CD4-positive, alpha-beta T cell (primary cell): ENCODE data around the gene ANKRD65. TPM values are rescaled to one million over a fixed set of nuclear protein-coding genes. Genes with fewer than 3 reads are reported as not detected.
"Not testable (repeated sequence)": the region's sequence is repeated elsewhere in the genome, so short reads cannot be mapped to it uniquely, and the experiment has no call there.

ENCODE experiments used
- ATAC-seq: fragments of 200-7000 bp; cut with Tn5 transposase; one replicate; pipeline ENCODE4 v1.10.0; 2022; ENCODE audit warnings: mild to moderate bottlenecking; ENCODE audit not compliant: poor library complexity
- CTCF ChIA-PET: fragments of 350-600 bp; sonication (Branson Sonifier 250); formaldehyde crosslinking; loops from one replicate; lab custom pipeline; 2021; ENCODE audit warnings: antibody characterized with exemption, inconsistent platforms; lab: Charles Lee
- POLR2A ChIA-PET: fragments of 350-600 bp; sonication (Branson Sonifier 250); formaldehyde crosslinking; loops from one replicate; lab custom pipeline; 2021; ENCODE audit warnings: antibody characterized with exemption, inconsistent platforms; lab: Charles Lee
- DNase-seq, 14 experiments: peaks; one replicate each; pipeline ENCODE4 v3.0.0-alpha.2; 2013 to 2020; ENCODE audit warnings: mixed read lengths in 2 of 14
- H3K27ac ChIP-seq, 2 donors: one replicate each; pipeline versions ENCODE4 v1.5.1 to v1.7.0; 2013; ENCODE audit warnings: low read length in 2 of 2, low read depth in 1 of 2, mild to moderate bottlenecking in 1 of 2
- H3K27me3 ChIP-seq, 2 experiments: 1 replicate in 1 of 2; 2 replicates in 1 of 2; pipeline versions ENCODE4 v1.6.1 to v1.7.0; 2013; ENCODE audit warnings: low read length in 2 of 2, control low read depth in 1 of 2, mild to moderate bottlenecking in 1 of 2, moderate library complexity in 1 of 2; ENCODE audit not compliant: insufficient read depth in 2 of 2, control insufficient read depth in 1 of 2
- H3K36me3 ChIP-seq: one replicate; pipeline ENCODE4 v1.6.1; 2013; ENCODE audit warnings: low read length, control low read depth; ENCODE audit not compliant: insufficient read depth
- H3K4me1 ChIP-seq: one replicate; pipeline ENCODE4 v1.6.1; 2013; ENCODE audit warnings: low read length, control low read depth; ENCODE audit not compliant: insufficient read depth
- H3K4me3 ChIP-seq: one replicate; pipeline ENCODE4 v1.5.1; 2013; ENCODE audit warnings: mild to moderate bottlenecking, low read length, moderate library complexity
- H3K9me3 ChIP-seq, 2 experiments: 1 replicate in 1 of 2; 2 replicates in 1 of 2; pipeline versions ENCODE4 v1.6.1 to v1.7.0; 2013; ENCODE audit warnings: low read length in 2 of 2, mild to moderate bottlenecking in 2 of 2, control low read depth in 1 of 2, moderate library complexity in 1 of 2; ENCODE audit not compliant: control insufficient read depth in 1 of 2, insufficient read depth in 1 of 2
- H3K27ac Mint-ChIP-seq: one replicate; pipeline ENCODE4 v1.8.0; 2020; ENCODE audit warnings: mixed read lengths
- H3K27me3 Mint-ChIP-seq: one replicate; pipeline ENCODE4 v1.8.0; 2021; ENCODE audit warnings: mixed read lengths
- H3K36me3 Mint-ChIP-seq: one replicate; pipeline ENCODE4 v1.8.0; 2021; ENCODE audit warnings: low read depth, mixed read lengths
- H3K4me1 Mint-ChIP-seq: one replicate; pipeline ENCODE4 v1.8.0; 2021; ENCODE audit warnings: low read depth, mixed read lengths
- H3K4me3 Mint-ChIP-seq: one replicate; pipeline ENCODE4 v1.8.0; 2020; ENCODE audit warnings: mild to moderate bottlenecking, mixed read lengths
- H3K9me3 Mint-ChIP-seq: one replicate; pipeline ENCODE4 v1.8.0; 2020; ENCODE audit warnings: mixed read lengths
- intact Hi-C, 2 experiments: fragments of 100-400 bp; cut with DNase I in 1 of 2; cut with micrococcal nuclease in 1 of 2; formaldehyde crosslinking; loops; one replicate each; pipeline versions ENCODE4 v1.15.1 to v1.9.0; 2023 to 2025; cut with DNase I, micrococcal nuclease
- total RNA-seq, 174 experiments: library from RNA in 2 of 174; stranded (reverse) in 2 of 174; gene quantifications; one replicate each; pipeline ENCODE4 v1.2.3 and lab custom pipeline; 2021 to 2026
- TF ChIP-seq, protein P1 (sequence below): fragments of 200-600 bp; IDR thresholded peaks from one replicate; pipeline ENCODE4 v1.8.0; 2022; ENCODE audit warnings: antibody characterized with exemption, mild to moderate bottlenecking

ANKRD65 gene
- total RNA-seq, 2 experiments from 2014 or later: not detected

DNA sequence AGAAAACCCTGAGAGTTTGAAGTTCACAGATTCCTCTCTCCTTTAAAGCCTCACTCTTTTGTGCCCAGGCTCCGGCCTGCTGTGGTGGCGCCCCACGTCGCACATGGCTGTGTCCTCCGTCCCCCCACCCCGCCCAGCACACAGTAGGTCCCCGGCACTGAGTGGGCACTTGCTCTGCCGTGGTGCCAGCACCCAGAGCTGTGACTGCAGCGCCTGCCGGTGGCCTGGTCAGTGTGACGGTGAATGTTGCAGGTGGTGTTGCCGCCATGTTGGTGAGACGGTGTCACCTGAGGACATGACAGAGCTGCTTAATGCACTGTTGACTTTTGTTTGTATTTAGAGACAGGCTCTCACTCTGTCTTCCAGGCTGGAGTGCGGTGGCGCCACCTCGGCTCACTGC is 31.8 kb upstream of the ANKRD65 start:
- Mint-ChIP-seq H3K4me3 (no peak overlapping the region), H3K9me3 (no peaks in the 10 kb centered on the region), H3K27ac (no peak overlapping the region), H3K36me3 (no peaks in the 10 kb centered on the region), H3K4me1 (no peaks in the 10 kb centered on the region), H3K27me3 (no peaks in the 10 kb centered on the region)
- Histone ChIP-seq H3K9me3 (no peaks in the 10 kb centered on the region), H3K4me3 (no peak overlapping the region), H3K36me3 (no peaks in the 10 kb centered on the region), H3K4me1 (no peaks in the 10 kb centered on the region), H3K27ac (no peak overlapping the region), H3K27me3 (no peaks in the 10 kb centered on the region)
- intact Hi-C loops: no loop called here
- ATAC-seq (no peak), DNase-seq (no peak)
- TF ChIP-seq, protein P1, sequence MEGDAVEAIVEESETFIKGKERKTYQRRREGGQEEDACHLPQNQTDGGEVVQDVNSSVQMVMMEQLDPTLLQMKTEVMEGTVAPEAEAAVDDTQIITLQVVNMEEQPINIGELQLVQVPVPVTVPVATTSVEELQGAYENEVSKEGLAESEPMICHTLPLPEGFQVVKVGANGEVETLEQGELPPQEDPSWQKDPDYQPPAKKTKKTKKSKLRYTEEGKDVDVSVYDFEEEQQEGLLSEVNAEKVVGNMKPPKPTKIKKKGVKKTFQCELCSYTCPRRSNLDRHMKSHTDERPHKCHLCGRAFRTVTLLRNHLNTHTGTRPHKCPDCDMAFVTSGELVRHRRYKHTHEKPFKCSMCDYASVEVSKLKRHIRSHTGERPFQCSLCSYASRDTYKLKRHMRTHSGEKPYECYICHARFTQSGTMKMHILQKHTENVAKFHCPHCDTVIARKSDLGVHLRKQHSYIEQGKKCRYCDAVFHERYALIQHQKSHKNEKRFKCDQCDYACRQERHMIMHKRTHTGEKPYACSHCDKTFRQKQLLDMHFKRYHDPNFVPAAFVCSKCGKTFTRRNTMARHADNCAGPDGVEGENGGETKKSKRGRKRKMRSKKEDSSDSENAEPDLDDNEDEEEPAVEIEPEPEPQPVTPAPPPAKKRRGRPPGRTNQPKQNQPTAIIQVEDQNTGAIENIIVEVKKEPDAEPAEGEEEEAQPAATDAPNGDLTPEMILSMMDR: no peak
- ChIA-PET POLR2A (no interaction called here), CTCF (no interaction called here)

DNA sequence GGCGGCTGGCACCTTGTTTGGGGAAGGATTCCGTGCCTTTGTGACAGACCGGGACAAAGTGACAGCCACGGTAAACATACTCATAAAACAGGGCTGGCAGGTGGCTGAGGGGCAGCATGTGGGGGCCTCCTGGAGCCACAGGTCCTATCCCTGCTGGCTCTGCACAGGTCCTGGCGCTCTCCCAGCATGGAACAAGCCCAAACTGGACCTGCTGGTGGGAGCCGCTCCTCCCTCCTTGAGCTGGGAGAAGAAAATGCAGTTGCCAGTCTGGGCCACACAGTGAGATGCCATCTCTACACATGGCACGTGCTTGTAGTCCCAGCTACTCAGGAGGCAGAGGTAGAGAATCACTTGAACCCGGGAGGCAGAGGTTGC is 31.3 kb upstream of the ANKRD65 start:
- H3K36me3 Mint-ChIP-seq, H3K27me3 ChIP-seq, POLR2A ChIA-PET, H3K4me1 Mint-ChIP-seq, H3K4me3 Mint-ChIP-seq, H3K4me1 ChIP-seq, H3K27me3 Mint-ChIP-seq, H3K36me3 ChIP-seq, ATAC-seq, CTCF ChIA-PET, H3K27ac Mint-ChIP-seq, H3K9me3 Mint-ChIP-seq, H3K4me3 ChIP-seq, intact Hi-C loops, H3K27ac ChIP-seq, DNase-seq, H3K9me3 ChIP-seq: not testable (repeated sequence)

DNA sequence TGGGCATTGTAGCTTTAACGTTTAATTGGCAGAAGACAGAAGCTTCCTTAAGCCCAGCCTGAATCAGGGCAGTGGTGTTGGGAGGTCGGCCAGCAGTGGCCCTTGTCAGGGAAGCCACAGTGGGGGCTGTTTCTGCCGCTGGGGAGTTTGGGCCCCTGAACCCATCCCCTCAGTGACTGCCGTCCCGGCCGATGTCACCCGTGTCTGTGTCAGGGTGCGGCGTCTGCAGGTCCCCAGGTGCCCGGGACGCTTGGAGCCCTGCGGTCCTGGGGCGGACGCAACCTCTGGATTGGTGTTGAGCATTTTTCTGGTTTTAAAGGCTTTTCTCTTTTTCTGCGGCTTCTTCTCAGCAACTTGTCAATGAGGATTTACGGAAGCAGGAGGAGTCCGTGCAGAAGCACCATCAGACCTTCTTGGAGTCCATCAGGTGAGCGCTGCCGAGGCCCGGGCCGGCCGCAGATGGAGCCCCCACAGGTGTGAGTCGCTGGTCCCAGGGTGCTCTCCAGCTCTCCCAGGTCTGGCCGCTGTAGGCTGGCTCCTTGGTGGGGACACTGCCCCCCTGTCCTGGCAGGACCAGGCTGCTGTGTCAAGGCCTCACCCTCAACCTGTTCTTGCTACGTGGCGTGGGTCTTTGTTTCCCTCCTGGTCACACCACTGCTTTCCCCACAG is 30.8 kb upstream of the ANKRD65 start:
- Histone ChIP-seq H3K36me3 (no peaks in the 10 kb centered on the region), H3K4me3 (no peak overlapping the region), H3K27me3 (no peaks in the 10 kb centered on the region), H3K4me1 (no peaks in the 10 kb centered on the region), H3K9me3 (no peaks in the 10 kb centered on the region), H3K27ac (no peak overlapping the region)
- H3K4me3 Mint-ChIP-seq: no peak overlapping the region
- DNase-seq (no peak), ATAC-seq (no peak)
- H3K27ac Mint-ChIP-seq: no peak overlapping the region
- no peaks in the 10 kb centered on the region for H3K4me1 Mint-ChIP-seq
- intact Hi-C loops: no loop called here
- no peaks in the 10 kb centered on the region for H3K9me3 Mint-ChIP-seq
- H3K27me3 Mint-ChIP-seq: no peaks in the 10 kb centered on the region
- TF ChIP-seq, protein P1: no peak
- ChIA-PET POLR2A (no interaction called here), CTCF (no interaction called here)
- no peaks in the 10 kb centered on the region for H3K36me3 Mint-ChIP-seq

GRCh38 chr1:1450616-1451015 is 29.5 kb upstream of the ANKRD65 start:
- H3K36me3 Mint-ChIP-seq, H3K4me3 ChIP-seq, H3K27me3 ChIP-seq, H3K9me3 Mint-ChIP-seq, H3K4me1 Mint-ChIP-seq, CTCF ChIA-PET, ATAC-seq, DNase-seq, POLR2A ChIA-PET, H3K4me1 ChIP-seq, H3K27ac Mint-ChIP-seq, H3K36me3 ChIP-seq, H3K27me3 Mint-ChIP-seq, H3K27ac ChIP-seq, H3K4me3 Mint-ChIP-seq, intact Hi-C loops, H3K9me3 ChIP-seq: not testable (repeated sequence)
